GM23338 (cell line): ENCODE results near the gene RNU1-3. TPM values are rescaled to one million over a fixed set of nuclear protein-coding genes. Genes with fewer than 3 reads are reported as not detected.
"Not testable (repeated sequence)": the region's sequence is repeated elsewhere in the genome, so short reads cannot be mapped to it uniquely, and the experiment has no call there.

Experiments used
- ATAC-seq: fragments of 200-7000 bp; cut with Tn5 transposase; 3 replicates; pipeline ENCODE4 v1.9.1; 2020
- DNase-seq: peaks from one replicate; pipeline ENCODE4 v3.0.0-alpha.2; 2015; ENCODE audit warnings: low spot score
- H2AFZ ChIP-seq: fragments of 200-600 bp; sonication (generic); 2 replicates; pipeline ENCODE4 v1.8.0; 2016; ENCODE audit warnings: antibody characterized with exemption, mild to moderate bottlenecking, moderate library complexity
- H3F3A ChIP-seq: fragments of 200-600 bp; sonication (generic); replicated peaks from 2 replicates; pipeline ENCODE4 v1.8.0; 2017; ENCODE audit warnings: antibody characterized with exemption, mixed run types, low read depth
- H3K27ac ChIP-seq: fragments of 200-600 bp; sonication (generic); 2 replicates; pipeline ENCODE4 v1.6.1; 2016; ENCODE audit warnings: low read depth
- H3K27me3 ChIP-seq: fragments of 200-600 bp; sonication (generic); 2 replicates; pipeline ENCODE4 v1.8.0; 2016; ENCODE audit warnings: mild to moderate bottlenecking, mixed run types, moderate library complexity; ENCODE audit not compliant: insufficient read depth
- H3K36me3 ChIP-seq: fragments of 200-600 bp; sonication (generic); 2 replicates; pipeline ENCODE4 v1.8.0; 2016; ENCODE audit warnings: mild to moderate bottlenecking; ENCODE audit not compliant: insufficient read depth
- H3K4me1 ChIP-seq: fragments of 200-600 bp; sonication (generic); 2 replicates; pipeline ENCODE4 v1.8.0; 2016; ENCODE audit warnings: mild to moderate bottlenecking, moderate library complexity; ENCODE audit not compliant: insufficient read depth
- H3K4me2 ChIP-seq: fragments of 200-600 bp; sonication (generic); 2 replicates; pipeline ENCODE4 v1.7.1; 2017; ENCODE audit warnings: mixed run types
- H3K4me3 ChIP-seq: fragments of 200-600 bp; sonication (generic); 2 replicates; pipeline ENCODE4 v1.6.1; 2016; ENCODE audit warnings: mixed run types
- H3K79me2 ChIP-seq: fragments of 200-600 bp; sonication (generic); replicated peaks from 2 replicates; pipeline ENCODE4 v1.8.0; 2017; ENCODE audit warnings: mild to moderate bottlenecking; ENCODE audit not compliant: insufficient read depth
- H3K9me2 ChIP-seq: fragments of 200-600 bp; sonication (generic); 2 replicates; pipeline ENCODE4 v1.8.0; 2017; ENCODE audit not compliant: insufficient read depth
- H4K20me1 ChIP-seq: fragments of 200-600 bp; sonication (generic); replicated peaks from 2 replicates; pipeline ENCODE4 v1.8.0; 2017; ENCODE audit warnings: mild to moderate bottlenecking; ENCODE audit not compliant: insufficient read depth
- H3K27ac Mint-ChIP-seq: 2 replicates; pipeline ENCODE4 v1.8.0; 2020; ENCODE audit warnings: inconsistent platforms, mild to moderate bottlenecking, moderate library complexity, mixed read lengths
- H3K27me3 Mint-ChIP-seq: 3 replicates; pipeline ENCODE4 v1.8.0; 2022; ENCODE audit warnings: low read depth, mild to moderate bottlenecking, moderate library complexity, mixed read lengths, inconsistent platforms; ENCODE audit not compliant: insufficient read depth, poor library complexity
- H3K36me3 Mint-ChIP-seq: 3 replicates; pipeline ENCODE4 v1.8.0; 2021; ENCODE audit warnings: low read depth, mild to moderate bottlenecking, inconsistent platforms, moderate library complexity, mixed read lengths
- H3K4me1 Mint-ChIP-seq: 3 replicates; pipeline ENCODE4 v1.8.0; 2020; ENCODE audit warnings: mild to moderate bottlenecking, inconsistent platforms, mixed read lengths
- H3K4me3 Mint-ChIP-seq: 3 replicates; pipeline ENCODE4 v1.8.0; 2021; ENCODE audit warnings: moderate library complexity, mild to moderate bottlenecking, inconsistent platforms, mixed read lengths
- H3K9me3 Mint-ChIP-seq: 3 replicates; pipeline ENCODE4 v1.8.0; 2020; ENCODE audit warnings: moderate library complexity, mild to moderate bottlenecking, inconsistent platforms, mixed read lengths
- CREB1 ChIP-seq: fragments of 250-450 bp; sonication (Bioruptor Pico); IDR thresholded peaks from 2 replicates; pipeline ENCODE4 v1.5.0; 2020; ENCODE audit warnings: low read depth, mild to moderate bottlenecking, moderate library complexity
- NANOG ChIP-seq: IDR thresholded peaks from 2 replicates; pipeline ENCODE4 v1.6.1; 2016; ENCODE audit warnings: antibody characterized with exemption, borderline replicate concordance
- POLR2AphosphoS5 ChIP-seq: IDR thresholded peaks from 2 replicates; pipeline ENCODE4 v1.6.1; 2016; ENCODE audit warnings: antibody characterized with exemption, low read depth
- ZNF114 ChIP-seq: fragments of 250-450 bp; sonication (Bioruptor Pico); IDR thresholded peaks from 2 replicates; pipeline ENCODE4 v1.5.0; 2020; ENCODE audit warnings: mild to moderate bottlenecking, moderate library complexity
- polyA plus RNA-seq: library from polyadenylated mRNA; unstranded; fragments of >200 nt; fragmentation: Nextera tagmentation; extraction: Ambion mirVana; gene quantifications from 2 replicates; pipeline ENCODE4 v1.2.1, GENCODE V29; 2016
- total RNA-seq: library from RNA; depleted of rRNA; stranded (reverse); fragments of >200 nt; shearing (Covaris generic); gene quantifications from 2 replicates; pipeline ENCODE4 v1.2.3, GENCODE V29; 2014
- TF ChIP-seq, protein P1 (sequence below), 2 experiments: fragments of 200-600 bp in 1 of 2; sonication (generic) in 1 of 2; conservative IDR thresholded peaks; 2 replicates each; pipeline versions ENCODE4 v1.5.1 to v1.6.1; 2016 to 2017; ENCODE audit warnings: antibody characterized with exemption in 2 of 2, low read depth in 2 of 2, mild to moderate bottlenecking in 2 of 2, moderate library complexity in 1 of 2
- TF ChIP-seq, protein P2 (sequence below): IDR thresholded peaks from 2 replicates; pipeline ENCODE4 v1.6.1; 2016; ENCODE audit warnings: antibody characterized with exemption
- TF ChIP-seq, protein P3 (sequence below): IDR thresholded peaks from one replicate; pipeline ENCODE4 v1.6.1; 2018; ENCODE audit warnings: antibody characterized with exemption; ENCODE audit not compliant: unreplicated experiment

RNU1-3 gene
- total and polyA plus RNA-seq, 2 experiments from 2014 or later, result not detected

DNA sequence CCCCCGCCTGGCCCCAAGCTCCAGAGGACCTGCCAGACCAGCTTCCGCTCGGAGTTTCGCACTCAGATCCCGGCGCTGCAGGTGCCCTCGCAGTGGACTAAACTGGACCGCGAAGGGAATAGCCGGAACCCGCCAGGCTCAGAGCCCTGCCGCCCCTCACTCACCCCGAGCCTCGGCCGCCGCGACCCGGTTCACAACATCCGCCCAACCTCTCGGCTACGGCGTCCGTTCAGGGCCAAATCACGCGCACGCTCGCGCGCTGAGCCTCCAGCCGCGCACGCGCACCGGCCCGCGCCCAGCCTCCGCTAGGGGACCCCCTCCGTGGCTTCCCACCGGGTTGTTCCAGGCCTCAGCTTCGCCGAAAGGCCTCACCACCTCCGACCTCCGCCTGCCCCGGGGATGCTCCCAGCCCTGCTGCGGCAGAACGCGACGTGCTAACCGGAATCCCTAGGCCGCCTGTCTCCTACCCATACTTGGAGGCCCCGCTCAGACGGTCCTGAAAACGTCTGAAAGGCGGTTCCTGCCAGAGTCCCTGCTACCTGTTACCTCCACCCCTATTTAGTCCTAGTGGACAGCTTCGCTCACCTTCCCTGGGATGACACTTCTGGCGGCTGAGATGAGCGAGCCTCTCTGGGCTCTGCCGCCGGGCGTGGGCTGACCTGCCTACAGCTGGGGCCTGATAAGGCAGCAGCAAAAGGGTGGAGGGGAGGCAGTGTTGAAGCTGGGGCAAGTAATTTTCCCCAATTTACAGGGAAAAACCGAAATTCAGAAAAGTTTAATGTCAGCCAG lies 22.1 kb downstream of the RNU1-3 start:
- H3K27me3 ChIP-seq, result peaks cover 43% of the 10 kb centered on the region
- not testable (repeated sequence) for H3K27ac Mint-ChIP-seq, H3F3A ChIP-seq, H3K27ac ChIP-seq, H3K4me1 ChIP-seq, H4K20me1 ChIP-seq, H3K9me3 Mint-ChIP-seq, H3K36me3 ChIP-seq, H3K9me2 ChIP-seq, H3K4me3 Mint-ChIP-seq, H3K4me1 Mint-ChIP-seq, H3K36me3 Mint-ChIP-seq
- peak; percentile 99 for DNase-seq
- peak overlapping the region; percentile 100 for H3K4me2 ChIP-seq
- TF ChIP-seq POLR2AphosphoS5, result peak; percentile 96
- TF ChIP-seq, protein P1, sequence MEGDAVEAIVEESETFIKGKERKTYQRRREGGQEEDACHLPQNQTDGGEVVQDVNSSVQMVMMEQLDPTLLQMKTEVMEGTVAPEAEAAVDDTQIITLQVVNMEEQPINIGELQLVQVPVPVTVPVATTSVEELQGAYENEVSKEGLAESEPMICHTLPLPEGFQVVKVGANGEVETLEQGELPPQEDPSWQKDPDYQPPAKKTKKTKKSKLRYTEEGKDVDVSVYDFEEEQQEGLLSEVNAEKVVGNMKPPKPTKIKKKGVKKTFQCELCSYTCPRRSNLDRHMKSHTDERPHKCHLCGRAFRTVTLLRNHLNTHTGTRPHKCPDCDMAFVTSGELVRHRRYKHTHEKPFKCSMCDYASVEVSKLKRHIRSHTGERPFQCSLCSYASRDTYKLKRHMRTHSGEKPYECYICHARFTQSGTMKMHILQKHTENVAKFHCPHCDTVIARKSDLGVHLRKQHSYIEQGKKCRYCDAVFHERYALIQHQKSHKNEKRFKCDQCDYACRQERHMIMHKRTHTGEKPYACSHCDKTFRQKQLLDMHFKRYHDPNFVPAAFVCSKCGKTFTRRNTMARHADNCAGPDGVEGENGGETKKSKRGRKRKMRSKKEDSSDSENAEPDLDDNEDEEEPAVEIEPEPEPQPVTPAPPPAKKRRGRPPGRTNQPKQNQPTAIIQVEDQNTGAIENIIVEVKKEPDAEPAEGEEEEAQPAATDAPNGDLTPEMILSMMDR (conservative IDR thresholded peaks at IDR 0.05; ENCODE audit: low read depth in 2 of 2), result peak in 1 of 2 experiments; percentile 44; a peak in 2 of 4 replicates
- TF ChIP-seq, protein P2, sequence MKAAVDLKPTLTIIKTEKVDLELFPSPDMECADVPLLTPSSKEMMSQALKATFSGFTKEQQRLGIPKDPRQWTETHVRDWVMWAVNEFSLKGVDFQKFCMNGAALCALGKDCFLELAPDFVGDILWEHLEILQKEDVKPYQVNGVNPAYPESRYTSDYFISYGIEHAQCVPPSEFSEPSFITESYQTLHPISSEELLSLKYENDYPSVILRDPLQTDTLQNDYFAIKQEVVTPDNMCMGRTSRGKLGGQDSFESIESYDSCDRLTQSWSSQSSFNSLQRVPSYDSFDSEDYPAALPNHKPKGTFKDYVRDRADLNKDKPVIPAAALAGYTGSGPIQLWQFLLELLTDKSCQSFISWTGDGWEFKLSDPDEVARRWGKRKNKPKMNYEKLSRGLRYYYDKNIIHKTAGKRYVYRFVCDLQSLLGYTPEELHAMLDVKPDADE, result peak; percentile 72; the same call in 1 of the 2 replicates
- TF ChIP-seq CREB1 (CRISPR knock-in tag), result peak; percentile 41; the same call in 1 of the 2 replicates
- H3K4me3 ChIP-seq, result peak overlapping the region; percentile 96
- peak; percentile 56 for ATAC-seq
- H3K27me3 Mint-ChIP-seq, result peaks cover 11% of the 10 kb centered on the region
- H3K79me2 ChIP-seq, result peaks cover 21% of the 10 kb centered on the region
- peak overlapping the region; percentile 99 for H2AFZ ChIP-seq

- Mint-ChIP-seq H3K4me1 (no peaks in the 10 kb centered on the region), H3K27me3 (peaks cover 11% of the 10 kb centered on the region), H3K9me3 (no peaks in the 10 kb centered on the region), H3K27ac (no peak overlapping the region), H3K36me3 (no peaks in the 10 kb centered on the region), H3K4me3 (no peak overlapping the region)
- peak; percentile 21 for DNase-seq
- peaks cover 12% of the 10 kb centered on the region; the same call in 1 of the 2 replicates for H4K20me1 ChIP-seq
- peak overlapping the region; percentile 100 for H3K4me2 ChIP-seq
- H3K9me2 ChIP-seq, result no peaks in the 10 kb centered on the region
- H3K27ac ChIP-seq, result no peak overlapping the region
- H3K4me3 ChIP-seq, result peak overlapping the region; percentile 96
- peaks cover 23% of the 10 kb centered on the region for H3K79me2 ChIP-seq
- H2AFZ ChIP-seq, result peak overlapping the region; percentile 99
- TF ChIP-seq, protein P3, sequence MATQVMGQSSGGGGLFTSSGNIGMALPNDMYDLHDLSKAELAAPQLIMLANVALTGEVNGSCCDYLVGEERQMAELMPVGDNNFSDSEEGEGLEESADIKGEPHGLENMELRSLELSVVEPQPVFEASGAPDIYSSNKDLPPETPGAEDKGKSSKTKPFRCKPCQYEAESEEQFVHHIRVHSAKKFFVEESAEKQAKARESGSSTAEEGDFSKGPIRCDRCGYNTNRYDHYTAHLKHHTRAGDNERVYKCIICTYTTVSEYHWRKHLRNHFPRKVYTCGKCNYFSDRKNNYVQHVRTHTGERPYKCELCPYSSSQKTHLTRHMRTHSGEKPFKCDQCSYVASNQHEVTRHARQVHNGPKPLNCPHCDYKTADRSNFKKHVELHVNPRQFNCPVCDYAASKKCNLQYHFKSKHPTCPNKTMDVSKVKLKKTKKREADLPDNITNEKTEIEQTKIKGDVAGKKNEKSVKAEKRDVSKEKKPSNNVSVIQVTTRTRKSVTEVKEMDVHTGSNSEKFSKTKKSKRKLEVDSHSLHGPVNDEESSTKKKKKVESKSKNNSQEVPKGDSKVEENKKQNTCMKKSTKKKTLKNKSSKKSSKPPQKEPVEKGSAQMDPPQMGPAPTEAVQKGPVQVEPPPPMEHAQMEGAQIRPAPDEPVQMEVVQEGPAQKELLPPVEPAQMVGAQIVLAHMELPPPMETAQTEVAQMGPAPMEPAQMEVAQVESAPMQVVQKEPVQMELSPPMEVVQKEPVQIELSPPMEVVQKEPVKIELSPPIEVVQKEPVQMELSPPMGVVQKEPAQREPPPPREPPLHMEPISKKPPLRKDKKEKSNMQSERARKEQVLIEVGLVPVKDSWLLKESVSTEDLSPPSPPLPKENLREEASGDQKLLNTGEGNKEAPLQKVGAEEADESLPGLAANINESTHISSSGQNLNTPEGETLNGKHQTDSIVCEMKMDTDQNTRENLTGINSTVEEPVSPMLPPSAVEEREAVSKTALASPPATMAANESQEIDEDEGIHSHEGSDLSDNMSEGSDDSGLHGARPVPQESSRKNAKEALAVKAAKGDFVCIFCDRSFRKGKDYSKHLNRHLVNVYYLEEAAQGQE, result no peak
- TF ChIP-seq, protein P2, result no peak
- TF ChIP-seq CREB1 (CRISPR knock-in tag) (no peak), ZNF114 (no peak), NANOG (no peak)
- 0 out of 2 replicates have a peak, but pooled peaks cover 7% of the 10 kb centered on the region for H3F3A ChIP-seq
- no peaks in the 10 kb centered on the region for H3K36me3 ChIP-seq
- H3K27me3 ChIP-seq, result peaks cover 38% of the 10 kb centered on the region
- ATAC-seq, result peak; percentile 9; the same call in 2 of the 3 replicates
- 0 out of 2 replicates have a peak, but pooled peaks cover 4% of the 10 kb centered on the region for H3K4me1 ChIP-seq
Measured at GRCh38 chr1:16644193-16644481, 22.6 kb downstream of the RNU1-3 start.

- H3K79me2 ChIP-seq, result peaks cover 23% of the 10 kb centered on the region
Measured at GRCh38 chr1:16643476-16644192, 23.1 kb downstream of the RNU1-3 start.

More at GRCh38 chr1:16643476-16644192, 23.1 kb downstream of the RNU1-3 start:
- H3K4me1 ChIP-seq, H3K4me1 Mint-ChIP-seq, ATAC-seq, DNase-seq, H3K9me2 ChIP-seq, H3K36me3 ChIP-seq, H3K27me3 Mint-ChIP-seq, H3K27ac Mint-ChIP-seq, H3K9me3 Mint-ChIP-seq, H3K4me3 Mint-ChIP-seq, H3F3A ChIP-seq, H3K36me3 Mint-ChIP-seq, H3K27ac ChIP-seq: not testable (repeated sequence)
- Histone ChIP-seq H3K27me3 (peaks cover 33% of the 10 kb centered on the region), H4K20me1 (peaks cover 12% of the 10 kb centered on the region; the same call in 1 of the 2 replicates), H3K4me2 (peak overlapping the region; percentile 100), H3K4me3 (peak overlapping the region; percentile 96), H2AFZ (peak overlapping the region; percentile 99)
